Muscle of leg (tissue), 11 donors: ENCODE measurements around the gene ALX3. TPM values are rescaled to one million over a fixed set of nuclear protein-coding genes. Genes with fewer than 3 reads are reported as not detected.
"Not testable (repeated sequence)": the region's sequence is repeated elsewhere in the genome, so short reads cannot be mapped to it uniquely, and the experiment has no call there.

ENCODE experiments used
- DNase-seq: peaks from one replicate; pipeline ENCODE4 v3.0.0; 2013
- H3K27ac ChIP-seq: one replicate; pipeline ENCODE4 v1.5.1; 2013; ENCODE audit warnings: mild to moderate bottlenecking, low read length, control low read depth
- H3K27me3 ChIP-seq: one replicate; pipeline ENCODE4 v1.6.1; 2013; ENCODE audit warnings: low read length; ENCODE audit not compliant: control insufficient read depth, insufficient read depth
- H3K36me3 ChIP-seq: one replicate; pipeline ENCODE4 v1.6.1; 2013; ENCODE audit warnings: low read length; ENCODE audit not compliant: control insufficient read depth, insufficient read depth
- H3K4me1 ChIP-seq: one replicate; pipeline ENCODE4 v1.6.1; 2013; ENCODE audit warnings: low read length; ENCODE audit not compliant: control insufficient read depth, insufficient read depth
- H3K4me3 ChIP-seq: one replicate; pipeline ENCODE4 v1.5.1; 2013; ENCODE audit warnings: low read length, control low read depth
- H3K9me3 ChIP-seq: replicated peaks from 2 replicates; pipeline ENCODE4 v1.6.1; 2013; ENCODE audit warnings: low read depth, low read length; ENCODE audit not compliant: control insufficient read depth
- WGBS: methylation state at CpG from one replicate; pipeline ENCODE4 v1.1.5; 2013; ENCODE audit warnings: missing lambda C conversion rate; ENCODE audit not compliant: insufficient coverage; 5-methylcytosine and 5-hydroxymethylcytosine counted together
- polyA plus RNA-seq, 8 donors: library from polyadenylated mRNA; unstranded; fragments of 120-200 nt; gene quantifications; one replicate each; pipeline versions ENCODE4 v1.2.1 to v1.2.3, GENCODE V29; 2013; ENCODE audit warnings: inconsistent platforms in 1 of 8, low replicate concordance in 1 of 8; ENCODE audit not compliant: insufficient read length in 8 of 8, insufficient read depth in 1 of 8
- total RNA-seq: library from RNA; stranded (reverse); fragments of 120-200 nt; gene quantifications from one replicate; pipeline ENCODE4 v1.2.4, GENCODE V29; 2013

Gene ALX3
- total and polyA plus RNA-seq, 9 donors: not detected

DNA sequence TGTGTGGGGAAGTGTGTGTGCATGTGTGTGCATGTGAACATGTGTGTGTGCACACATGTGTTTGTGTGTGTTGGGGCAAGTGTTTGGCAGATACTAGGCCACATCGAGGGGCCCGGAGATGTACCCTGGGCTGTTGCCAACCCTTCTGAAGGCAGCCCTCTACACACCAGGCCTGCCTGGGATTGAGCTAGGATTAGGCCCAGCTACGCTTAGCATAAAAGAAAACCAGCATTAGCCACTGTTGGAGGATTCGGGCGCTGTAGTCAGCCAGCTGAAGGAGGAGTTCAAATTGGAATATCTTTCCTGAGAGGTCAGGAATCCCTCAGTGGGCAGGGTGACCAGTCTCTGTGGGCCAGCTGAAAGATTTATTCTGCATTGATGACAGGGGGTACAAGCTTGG is 10.6 kb upstream of the ALX3 start:
- H3K9me3 ChIP-seq: no peaks in the 10 kb centered on the region
- peaks cover 64% of the 10 kb centered on the region for H3K27me3 ChIP-seq
- DNase-seq: no peak
- peaks cover 19% of the 10 kb centered on the region for H3K4me1 ChIP-seq
- no peaks in the 10 kb centered on the region for H3K36me3 ChIP-seq
- no peak overlapping the region for H3K27ac ChIP-seq
- 83% methylated on average over 3 of the region's 5 CpGs for WGBS
- no peak overlapping the region for H3K4me3 ChIP-seq

DNA sequence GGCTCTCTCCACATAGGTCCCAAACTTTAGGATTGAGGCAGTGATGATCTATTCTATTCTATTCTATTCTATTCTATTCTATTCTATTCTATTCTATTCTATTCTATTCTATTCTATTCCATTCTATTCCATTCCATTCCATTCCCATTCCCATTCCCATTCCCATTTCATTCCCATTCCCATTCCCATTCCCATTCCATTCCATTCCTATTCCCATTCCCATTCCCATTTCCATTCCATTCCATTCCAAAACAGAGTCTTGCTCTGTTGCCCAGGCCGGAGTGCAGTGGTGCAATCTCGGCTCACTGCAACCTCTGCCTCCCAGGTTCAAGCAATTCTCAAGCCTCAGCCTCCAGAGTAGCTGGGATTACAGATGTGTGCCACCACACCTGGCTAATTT is 9.5 kb upstream of the ALX3 start:
- H3K36me3 ChIP-seq, H3K4me3 ChIP-seq, DNase-seq, H3K9me3 ChIP-seq, H3K27ac ChIP-seq: not testable (repeated sequence)
- Histone ChIP-seq H3K27me3 (peaks cover 60% of the 10 kb centered on the region), H3K4me1 (peaks cover 19% of the 10 kb centered on the region)
- 100% methylated on average over 1 of the region's 2 CpGs for WGBS

DNA sequence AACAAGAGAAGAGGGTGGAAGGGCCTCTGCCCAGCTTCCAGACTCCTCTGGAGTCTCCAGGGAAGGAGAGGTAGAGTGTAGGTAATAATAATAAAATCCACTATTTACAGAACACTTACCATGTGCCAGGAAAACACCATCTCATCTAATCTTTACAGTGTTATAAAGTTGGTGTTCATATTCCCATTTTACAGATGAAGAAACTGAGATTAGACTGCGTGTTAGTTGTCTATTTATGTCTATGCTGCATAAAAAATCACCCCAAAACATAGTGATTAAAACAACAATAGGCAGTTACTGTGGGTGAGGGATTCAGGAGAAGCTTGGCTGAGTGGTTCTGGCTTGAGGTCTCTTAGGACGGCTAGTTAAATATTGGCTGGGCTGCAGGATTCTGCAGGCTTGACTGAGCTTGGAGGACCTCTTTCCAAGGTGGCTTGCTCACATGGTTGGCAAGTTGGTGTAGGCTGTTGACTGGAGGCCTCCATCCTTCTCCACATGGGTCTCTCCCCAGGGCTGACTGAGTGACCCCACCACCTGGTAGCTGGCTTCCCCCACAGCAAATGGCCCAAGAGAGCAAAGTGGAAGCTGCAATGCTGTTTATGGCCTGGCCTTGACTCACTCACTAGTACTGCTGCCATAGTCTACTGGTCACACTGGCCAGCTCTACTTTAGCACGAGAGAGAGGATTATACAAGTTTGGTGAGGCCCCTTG is 6.5 kb upstream of the ALX3 start:
- Histone ChIP-seq H3K9me3 (no peaks in the 10 kb centered on the region), H3K27me3 (peaks cover 47% of the 10 kb centered on the region), H3K36me3 (no peaks in the 10 kb centered on the region), H3K4me3 (no peak overlapping the region), H3K27ac (no peak overlapping the region), H3K4me1 (no peaks in the 10 kb centered on the region)
- no peak for DNase-seq
- WGBS: 80% methylated on average over 1 of the region's 3 CpGs

DNA sequence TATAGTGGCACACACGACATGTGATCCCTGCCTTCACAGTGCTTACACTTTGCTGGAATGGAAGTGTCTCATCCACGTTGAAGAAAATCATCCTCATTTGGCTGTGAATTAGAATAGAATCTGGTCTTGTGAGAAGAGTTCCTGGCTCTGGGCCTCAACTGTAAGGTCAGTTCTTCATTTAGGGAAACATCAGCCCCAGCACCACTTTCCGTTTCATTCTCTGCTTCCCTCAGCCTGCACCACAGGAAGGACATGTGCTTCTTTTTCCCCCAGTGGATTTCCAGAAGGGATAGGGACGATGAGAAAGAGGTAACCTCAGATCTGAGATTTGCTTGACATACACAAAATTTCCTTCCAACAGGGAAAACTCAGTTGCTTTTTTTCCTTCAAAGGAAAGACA is 3.7 kb upstream of the ALX3 start:
- Histone ChIP-seq H3K27ac (no peak overlapping the region), H3K4me3 (no peak overlapping the region), H3K27me3 (peaks cover 59% of the 10 kb centered on the region), H3K4me1 (peaks cover 5% of the 10 kb centered on the region), H3K9me3 (no peaks in the 10 kb centered on the region), H3K36me3 (no peaks in the 10 kb centered on the region)
- DNase-seq: no peak
- WGBS: 66% methylated on average over 2 of the region's 4 CpGs

DNA sequence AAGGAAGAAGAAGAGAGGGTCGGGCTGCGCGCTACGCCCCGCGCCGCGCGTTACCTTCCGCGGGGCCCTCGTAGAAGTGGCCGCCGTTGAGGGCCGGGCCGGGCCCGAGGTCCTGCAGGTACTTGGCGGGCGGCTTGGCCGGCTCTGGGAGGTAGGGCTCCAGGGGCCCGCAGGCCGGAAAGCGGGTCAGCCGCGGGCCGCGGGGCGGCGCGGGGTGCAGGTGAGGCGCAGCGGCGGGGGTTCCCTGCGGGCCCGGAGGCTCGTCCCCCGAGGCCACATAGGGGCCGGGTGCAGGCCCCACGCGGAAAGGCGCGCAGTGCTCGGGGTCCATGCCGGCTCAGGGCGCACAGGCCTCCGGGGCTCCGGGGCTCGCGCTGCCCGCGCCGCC is 196 bp downstream of the ALX3 start:
- H3K27me3 ChIP-seq: peaks cover 79% of the 10 kb centered on the region
- peaks cover 21% of the 10 kb centered on the region for H3K4me1 ChIP-seq
- DNase-seq: no peak
- H3K27ac ChIP-seq: no peak overlapping the region
- no peak overlapping the region for H3K4me3 ChIP-seq
- 2% methylated on average over 47 of the region's 52 CpGs for WGBS
- no peaks in the 10 kb centered on the region for H3K9me3 ChIP-seq
- no peaks in the 10 kb centered on the region for H3K36me3 ChIP-seq

DNA sequence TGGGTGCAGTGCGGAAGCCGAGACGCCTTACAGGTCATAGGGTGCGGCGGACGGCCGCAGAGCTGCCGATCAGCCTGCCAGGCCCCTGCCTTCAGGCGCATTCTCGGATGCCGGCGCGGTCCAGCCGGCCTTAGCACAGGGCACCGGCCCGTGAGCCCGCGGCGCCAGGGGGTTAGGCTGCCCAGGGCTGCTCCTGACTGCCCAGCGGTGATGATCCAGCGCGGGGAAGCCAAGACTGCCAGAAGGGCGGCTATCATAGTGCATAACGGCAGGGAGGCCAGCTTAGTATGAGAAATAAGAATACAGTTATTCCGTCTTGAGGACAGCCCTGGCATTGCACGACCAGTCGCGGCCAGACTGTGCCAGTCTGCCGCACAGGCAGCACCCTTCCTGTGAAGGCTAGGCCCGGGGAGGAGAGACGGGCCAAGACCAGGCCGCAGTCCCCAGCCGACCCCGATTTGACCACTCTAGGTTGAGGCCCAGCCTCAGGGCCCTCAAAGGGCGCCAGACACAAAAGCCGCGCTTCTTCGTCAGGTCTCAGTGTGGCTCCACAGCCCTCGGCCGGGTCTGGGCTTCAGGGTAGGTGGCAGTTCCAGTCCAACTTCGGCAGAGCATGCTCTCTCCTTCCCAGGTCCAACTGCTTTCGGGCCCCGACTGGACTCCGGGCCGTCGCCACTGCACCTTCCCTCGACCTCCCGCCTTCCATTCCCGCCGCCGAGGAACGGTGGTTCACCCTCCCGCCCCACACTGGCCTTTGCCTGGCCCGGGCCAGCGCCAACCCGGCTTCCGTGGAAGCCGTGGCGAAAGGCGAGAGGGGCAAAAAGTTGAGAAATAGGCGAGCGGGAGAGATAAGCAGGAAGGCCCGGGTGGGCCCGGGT is 829 bp downstream of the ALX3 start:
- DNase-seq: no peak
- peaks cover 21% of the 10 kb centered on the region for H3K4me1 ChIP-seq
- no peak overlapping the region for H3K27ac ChIP-seq
- no peaks in the 10 kb centered on the region for H3K9me3 ChIP-seq
- peaks cover 82% of the 10 kb centered on the region for H3K27me3 ChIP-seq
- WGBS: 29% methylated on average over 53 of the region's 64 CpGs
- no peaks in the 10 kb centered on the region for H3K36me3 ChIP-seq
- no peak overlapping the region for H3K4me3 ChIP-seq

DNA sequence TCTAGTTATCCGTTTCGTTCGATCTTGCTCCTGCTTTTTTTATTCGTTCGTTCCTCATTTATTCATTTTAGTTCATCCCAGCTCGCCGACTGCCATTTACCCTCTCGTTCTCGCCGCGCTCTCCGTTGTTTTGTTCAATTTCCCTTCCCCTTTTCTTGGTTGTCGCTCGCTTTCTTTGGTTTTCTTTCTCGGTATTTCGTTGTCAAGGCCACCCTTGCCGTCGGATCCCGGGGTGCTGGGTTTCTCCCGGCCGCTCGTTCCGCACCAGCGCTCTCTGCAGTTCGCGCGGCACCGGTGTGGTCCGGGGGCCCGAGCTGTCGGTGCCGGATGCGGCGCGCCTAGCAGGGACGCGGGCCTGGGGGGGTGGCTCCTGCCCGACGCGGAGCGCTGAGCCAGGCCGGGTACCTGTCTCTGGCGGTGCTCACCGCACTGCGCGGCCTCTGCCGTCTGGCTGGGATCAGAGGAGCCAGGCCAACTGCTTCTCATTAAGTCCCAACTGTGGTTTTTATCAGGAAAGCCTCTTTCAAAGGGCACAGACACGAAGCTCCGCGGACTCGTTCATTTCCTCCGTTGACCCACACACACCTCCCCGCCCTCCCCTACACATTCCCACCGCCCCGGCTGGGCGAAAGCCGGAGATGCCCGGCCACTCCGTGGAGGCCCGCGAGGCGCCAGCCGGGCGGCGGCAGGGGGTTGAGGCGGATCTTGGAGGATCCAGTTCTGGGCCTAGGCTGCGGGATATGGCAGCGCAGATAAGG is 1.6 kb downstream of the ALX3 start:
- 3% methylated on average over 62 of the region's 68 CpGs for WGBS
- H3K4me3 ChIP-seq: no peak overlapping the region
- H3K27me3 ChIP-seq: peaks cover 84% of the 10 kb centered on the region
- peaks cover under 1% of the 10 kb centered on the region for H3K36me3 ChIP-seq
- H3K27ac ChIP-seq: no peak overlapping the region
- peaks cover 21% of the 10 kb centered on the region for H3K4me1 ChIP-seq
- H3K9me3 ChIP-seq: no peaks in the 10 kb centered on the region
- DNase-seq: no peak

DNA sequence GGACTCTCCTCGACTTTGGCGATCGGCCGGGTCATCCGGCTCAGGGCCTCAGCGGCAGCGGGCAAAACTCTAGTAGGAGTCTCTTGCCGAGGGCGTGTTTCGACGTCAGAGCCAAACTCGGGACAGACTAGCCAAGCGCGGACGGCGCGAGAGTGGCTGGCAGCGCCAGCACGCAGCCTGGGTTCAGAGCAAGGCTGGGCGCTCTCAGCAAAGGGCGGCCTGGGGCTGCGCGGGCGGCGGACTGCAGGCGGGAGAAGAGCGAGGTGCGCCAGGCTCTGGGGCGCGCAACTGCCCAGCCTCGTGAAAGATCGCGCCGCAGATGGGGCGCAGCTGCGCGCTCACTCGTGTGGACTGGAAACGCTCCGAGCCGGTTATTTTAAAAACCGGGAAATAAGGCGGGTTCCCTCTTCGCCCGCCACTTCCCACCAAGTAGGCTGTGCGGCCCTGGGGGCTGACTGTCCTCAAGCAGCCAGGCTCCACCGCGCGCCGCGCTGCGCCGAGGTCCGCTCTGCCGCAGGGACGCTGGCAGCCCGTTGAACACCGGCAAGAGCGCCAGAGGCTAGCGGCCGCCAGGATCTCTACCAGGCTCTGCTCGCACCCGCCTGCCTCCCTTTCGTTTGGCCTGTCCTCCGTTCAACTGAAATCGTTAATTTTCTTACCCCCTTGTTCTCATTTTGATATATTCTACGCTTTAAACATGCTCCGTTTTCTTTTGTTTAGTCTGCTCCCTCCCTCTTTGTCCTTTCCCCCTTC is 2.4 kb downstream of the ALX3 start:
- H3K36me3 ChIP-seq: peaks cover 2% of the 10 kb centered on the region
- no peak overlapping the region for H3K4me3 ChIP-seq
- WGBS: 8% methylated on average over 68 of the region's 68 CpGs
- H3K27me3 ChIP-seq: peaks cover 80% of the 10 kb centered on the region
- DNase-seq: no peak
- H3K27ac ChIP-seq: no peak overlapping the region
- H3K4me1 ChIP-seq: peaks cover 24% of the 10 kb centered on the region
- H3K9me3 ChIP-seq: no peaks in the 10 kb centered on the region

DNA sequence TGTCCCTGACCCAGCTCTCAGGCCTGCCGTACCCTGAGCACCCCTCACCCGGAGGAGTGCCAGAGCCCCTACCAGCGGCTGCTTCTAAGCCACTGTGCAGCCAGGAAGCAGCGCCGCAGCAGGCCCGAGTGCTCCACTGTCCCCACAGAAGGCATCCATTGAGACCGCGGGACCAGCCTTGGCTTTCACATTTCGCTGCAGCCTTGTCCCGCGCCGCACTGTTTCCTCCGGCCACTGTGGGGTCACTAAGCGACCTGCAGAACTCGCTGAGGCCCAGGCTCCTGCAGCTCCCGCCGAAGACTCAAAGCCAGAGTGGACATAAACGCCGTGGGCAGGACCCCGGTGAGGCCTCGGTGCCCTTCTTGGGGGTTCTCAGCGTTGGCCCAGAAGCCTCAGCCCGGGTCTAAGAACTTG is 3.0 kb downstream of the ALX3 start:
- no peaks in the 10 kb centered on the region for H3K9me3 ChIP-seq
- WGBS: 44% methylated on average over 23 of the region's 23 CpGs
- H3K4me3 ChIP-seq: no peak overlapping the region
- H3K27ac ChIP-seq: no peak overlapping the region
- H3K36me3 ChIP-seq: peaks cover 2% of the 10 kb centered on the region
- peaks cover 75% of the 10 kb centered on the region for H3K27me3 ChIP-seq
- peaks cover 25% of the 10 kb centered on the region for H3K4me1 ChIP-seq
- no peak for DNase-seq
